ENCODE results near the gene DLG1. TPM values are rescaled to one million over a fixed set of nuclear protein-coding genes. Genes with fewer than 3 reads are reported as not detected.

DLG1 gene
- total RNA-seq, 1 donor from 2014 or later = 99.6 TPM

DNA sequence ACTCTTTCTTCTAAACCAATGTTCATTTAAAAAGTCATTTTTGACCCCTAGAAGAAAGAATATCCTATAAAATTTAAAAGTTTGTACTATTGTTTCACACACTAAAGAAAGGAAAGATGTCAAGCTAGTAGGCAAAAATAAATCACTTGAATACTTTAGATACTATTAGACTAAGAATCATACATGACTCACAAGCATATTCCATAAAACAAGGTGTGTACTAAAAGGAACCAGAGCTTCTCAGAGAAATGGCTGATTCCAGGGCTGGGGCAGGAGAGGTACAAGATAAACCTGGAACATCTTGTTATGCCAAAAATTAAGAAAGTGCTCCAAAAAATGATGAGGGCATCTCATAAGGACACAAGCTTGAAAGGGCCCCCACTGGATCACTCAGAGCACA is 8.7 kb downstream of the DLG1 start:
- peaks cover 3% of the 10 kb centered on the region for H3K4me1 Mint-ChIP-seq (ENCODE audit: low read depth)
- no peaks in the 10 kb centered on the region for H3K27me3 Mint-ChIP-seq
- H3K36me3 Mint-ChIP-seq (ENCODE audit: insufficient read depth) = peaks cover 39% of the 10 kb centered on the region
- no peak overlapping the region for H3K27ac Mint-ChIP-seq
- H3K9me3 Mint-ChIP-seq (ENCODE audit: low read depth) = peaks cover 8% of the 10 kb centered on the region
- no peak for TF ChIP-seq CTCF (IDR thresholded peaks at IDR 0.05; ENCODE audit: unreplicated experiment)
- no peak overlapping the region for H3K4me3 Mint-ChIP-seq (ENCODE audit: low read depth)
- no peak for DNase-seq (ENCODE audit: low spot score, unreplicated experiment)

DNA sequence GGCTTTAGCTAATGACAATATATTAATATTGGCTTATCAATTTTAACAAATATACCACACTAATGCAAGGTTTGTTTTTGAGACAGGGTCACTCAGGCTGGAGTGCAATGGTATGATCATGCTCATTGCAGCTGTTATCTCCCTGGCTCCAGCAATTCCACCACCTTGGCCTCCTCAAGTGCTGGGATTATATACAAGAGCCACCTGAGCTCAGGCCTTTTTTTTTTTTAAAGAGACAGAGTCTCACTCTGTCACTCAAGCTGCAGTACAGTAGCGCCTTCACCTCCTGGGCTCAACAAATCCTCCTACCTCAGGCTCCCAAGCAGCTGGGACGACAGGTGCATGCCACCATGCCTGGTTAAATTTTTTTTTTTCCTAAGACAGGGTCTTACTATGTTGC is 11.7 kb downstream of the DLG1 start:
- DNase-seq (ENCODE audit: low spot score, unreplicated experiment) = no peak
- Mint-ChIP-seq H3K9me3 (ENCODE audit: low read depth) (peaks cover 8% of the 10 kb centered on the region), H3K36me3 (ENCODE audit: insufficient read depth) (peaks cover 46% of the 10 kb centered on the region), H3K27me3 (no peaks in the 10 kb centered on the region), H3K4me1 (ENCODE audit: low read depth) (no peaks in the 10 kb centered on the region), H3K4me3 (ENCODE audit: low read depth) (no peak overlapping the region), H3K27ac (no peak overlapping the region)
- TF ChIP-seq CTCF (IDR thresholded peaks at IDR 0.05; ENCODE audit: unreplicated experiment) = no peak

DNA sequence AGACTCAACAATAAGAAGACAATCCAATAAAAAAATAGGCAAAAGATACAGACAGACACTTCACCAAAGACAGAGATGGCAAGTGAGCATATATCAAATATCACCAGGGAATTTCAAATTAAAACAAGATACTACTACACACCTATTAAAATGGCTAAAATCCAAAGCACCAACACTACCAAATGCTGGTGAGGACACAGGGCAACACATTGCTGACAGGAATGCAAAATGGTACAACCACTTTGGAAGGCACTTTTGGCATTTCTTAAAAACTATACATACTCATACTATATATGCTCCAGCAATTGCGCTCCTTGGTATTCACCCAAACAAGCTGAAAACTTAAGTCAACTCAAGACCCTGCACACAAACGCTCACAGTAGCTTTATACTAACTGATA is 12.9 kb downstream of the DLG1 start:
- H3K4me3 Mint-ChIP-seq (ENCODE audit: low read depth) = no peak overlapping the region
- H3K27me3 Mint-ChIP-seq = no peaks in the 10 kb centered on the region
- H3K36me3 Mint-ChIP-seq (ENCODE audit: insufficient read depth) = peaks cover 47% of the 10 kb centered on the region
- DNase-seq (ENCODE audit: low spot score, unreplicated experiment) = no peak
- no peaks in the 10 kb centered on the region for H3K4me1 Mint-ChIP-seq (ENCODE audit: low read depth)
- H3K27ac Mint-ChIP-seq = no peak overlapping the region
- H3K9me3 Mint-ChIP-seq (ENCODE audit: low read depth) = peaks cover 8% of the 10 kb centered on the region
- no peak for TF ChIP-seq CTCF (IDR thresholded peaks at IDR 0.05; ENCODE audit: unreplicated experiment)

DNA sequence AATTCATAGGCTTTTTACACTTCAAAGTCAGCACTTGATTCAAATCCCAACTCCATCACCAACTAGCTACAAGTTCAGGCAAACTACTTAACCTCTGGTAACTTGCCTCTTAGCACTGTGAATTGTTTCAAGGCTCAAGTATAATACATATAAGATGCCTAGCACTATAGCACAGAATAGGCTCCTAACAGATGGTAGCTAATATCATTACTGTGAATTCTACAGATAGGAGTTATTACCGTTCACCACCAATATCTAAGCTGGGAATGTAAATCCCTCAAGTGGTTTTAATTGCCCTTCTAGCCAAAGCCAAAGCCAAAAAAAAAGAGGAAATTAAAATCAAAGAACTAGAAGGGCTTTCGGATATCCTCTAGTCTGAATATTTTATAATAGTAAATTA is 15.4 kb downstream of the DLG1 start:
- TF ChIP-seq CTCF (IDR thresholded peaks at IDR 0.05; ENCODE audit: unreplicated experiment) = no peak
- Mint-ChIP-seq H3K27me3 (no peaks in the 10 kb centered on the region), H3K36me3 (ENCODE audit: insufficient read depth) (peaks cover 47% of the 10 kb centered on the region), H3K4me3 (ENCODE audit: low read depth) (no peak overlapping the region), H3K27ac (no peak overlapping the region), H3K9me3 (ENCODE audit: low read depth) (peaks cover 8% of the 10 kb centered on the region), H3K4me1 (ENCODE audit: low read depth) (no peaks in the 10 kb centered on the region)
- DNase-seq (ENCODE audit: low spot score, unreplicated experiment) = no peak

- H3K36me3 Mint-ChIP-seq (ENCODE audit: insufficient read depth) = peaks cover 42% of the 10 kb centered on the region
- no peaks in the 10 kb centered on the region for H3K27me3 Mint-ChIP-seq
- H3K4me1 Mint-ChIP-seq (ENCODE audit: low read depth) = no peaks in the 10 kb centered on the region
- peaks cover 8% of the 10 kb centered on the region for H3K9me3 Mint-ChIP-seq (ENCODE audit: low read depth)
- H3K4me3 Mint-ChIP-seq (ENCODE audit: low read depth) = no peak overlapping the region
- DNase-seq (ENCODE audit: low spot score, unreplicated experiment) = no peak
- H3K27ac Mint-ChIP-seq = no peak overlapping the region
- no peak for TF ChIP-seq CTCF (IDR thresholded peaks at IDR 0.05; ENCODE audit: unreplicated experiment)
These were observed 16.6 kb downstream of the DLG1 start for GRCh38 chr3:197281849-197282248.
